ENCODE data around the gene CDIP1.

The CDIP1 gene

GRCh38 chr16:4525634-4526277 is 12.8 kb downstream of the CDIP1 start:
- ChIA-PET POLR2A (no interaction called here), CTCF (interaction anchor here (0.7 to 1.7 kb wide), 2 partner anchors 23 to 24 kb away, joined by 3 to 6 read pairs; no protein-coding TSS in a partner anchor)
- H3K4me3 ChIP-seq (ENCODE audit: low read depth, low read length): no peak overlapping the region
- H3K4me1 ChIP-seq (ENCODE audit: control insufficient read depth, insufficient read depth, low read length): peaks cover 3% of the 10 kb centered on the region; the same call in 1 of the 2 replicates
- no peak overlapping the region for H3K27ac ChIP-seq (ENCODE audit: extremely low read depth, low read depth, low read length)
- H3K36me3 ChIP-seq (ENCODE audit: control insufficient read depth in 2 of 2, insufficient read depth in 1 of 2, low read length in 2 of 2): peaks cover 0 to 26% of the 10 kb centered on the region in 2 experiments; a peak in 1 of 3 replicates
- H3K9me3 ChIP-seq (ENCODE audit: control insufficient read depth, insufficient read depth, low read depth, low read length): no peaks in the 10 kb centered on the region
- TF ChIP-seq KLF17 (tag by site-specific recombination; IDR thresholded peaks at IDR 0.05): peak; percentile 73
- no peak for TF ChIP-seq ZNF518A (tag by site-specific recombination; conservative IDR thresholded peaks at IDR 0.05; ENCODE audit: low read depth)
- TF ChIP-seq ZNF18 (tag by site-specific recombination; IDR thresholded peaks at IDR 0.05): no peak
- TF ChIP-seq SP7 (tag by site-specific recombination; IDR thresholded peaks at IDR 0.05): peak; percentile 65; the same call in 1 of the 2 replicates
- no peak for TF ChIP-seq ZNF202 (tag by site-specific recombination; IDR thresholded peaks at IDR 0.05; ENCODE audit: borderline replicate concordance)
- TF ChIP-seq ZFHX2 (tag by site-specific recombination; conservative IDR thresholded peaks at IDR 0.05): peak; percentile 67
- no peak for TF ChIP-seq ZNF561 (tag by site-specific recombination; IDR thresholded peaks at IDR 0.05; ENCODE audit: borderline replicate concordance)
- TF ChIP-seq EGR2 (tag by site-specific recombination; IDR thresholded peaks at IDR 0.05; ENCODE audit: low read depth): peak; percentile 74
- no peak for TF ChIP-seq ZNF169 (tag by site-specific recombination; IDR thresholded peaks at IDR 0.05)
- no peak for TF ChIP-seq ZNF16 (tag by site-specific recombination; IDR thresholded peaks at IDR 0.05; ENCODE audit: low read depth)
- TF ChIP-seq PRDM4 (tag by site-specific recombination; IDR thresholded peaks at IDR 0.05): no peak
- TF ChIP-seq ZNF155 (tag by site-specific recombination; IDR thresholded peaks at IDR 0.05): no peak
- TF ChIP-seq ZNF747 (tag by site-specific recombination; IDR thresholded peaks at IDR 0.05): no peak
- TF ChIP-seq ZNF768 (tag by site-specific recombination; IDR thresholded peaks at IDR 0.05): no peak
- TF ChIP-seq ZNF280D (tag by site-specific recombination; IDR thresholded peaks at IDR 0.05): no peak
- no peak for TF ChIP-seq ZNF624 (tag by site-specific recombination; IDR thresholded peaks at IDR 0.05)
- no peak for TF ChIP-seq ZNF473 (tag by site-specific recombination; IDR thresholded peaks at IDR 0.05)
- TF ChIP-seq ZFP37 (tag by site-specific recombination; IDR thresholded peaks at IDR 0.05): no peak
- no peak for TF ChIP-seq SETDB1 (IDR thresholded peaks at IDR 0.05; ENCODE audit: insufficient read length, low read length)
- TF ChIP-seq ZNF416 (tag by site-specific recombination; IDR thresholded peaks at IDR 0.05): no peak
- TF ChIP-seq ZNF354C (tag by site-specific recombination; IDR thresholded peaks at IDR 0.05; ENCODE audit: borderline replicate concordance, low read depth): no peak
